ENCODE data around the gene GNRH2.

GNRH2 gene

DNA sequence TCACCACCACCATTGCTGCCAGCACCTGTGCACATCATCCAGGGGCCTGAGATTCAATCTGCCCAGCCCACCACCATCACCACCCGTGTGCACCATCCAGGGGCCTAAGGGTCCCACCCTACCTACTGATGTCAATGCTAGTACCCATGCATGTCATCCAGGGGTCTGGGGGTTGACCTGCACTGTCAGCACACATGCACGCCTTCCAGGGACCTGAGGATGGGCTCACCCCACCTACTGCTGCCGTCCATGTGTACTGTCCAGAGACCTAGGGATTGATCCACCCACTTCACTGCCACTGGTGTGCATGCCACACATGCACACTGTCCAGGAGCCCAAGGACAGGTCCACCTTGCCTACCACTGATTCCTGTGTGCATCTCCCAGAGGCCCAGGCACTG is 16.1 kb downstream of the GNRH2 start:
- no peak for TF ChIP-seq GATA2 (IDR thresholded peaks at IDR 0.05; ENCODE audit: low read depth, low read length)

DNA sequence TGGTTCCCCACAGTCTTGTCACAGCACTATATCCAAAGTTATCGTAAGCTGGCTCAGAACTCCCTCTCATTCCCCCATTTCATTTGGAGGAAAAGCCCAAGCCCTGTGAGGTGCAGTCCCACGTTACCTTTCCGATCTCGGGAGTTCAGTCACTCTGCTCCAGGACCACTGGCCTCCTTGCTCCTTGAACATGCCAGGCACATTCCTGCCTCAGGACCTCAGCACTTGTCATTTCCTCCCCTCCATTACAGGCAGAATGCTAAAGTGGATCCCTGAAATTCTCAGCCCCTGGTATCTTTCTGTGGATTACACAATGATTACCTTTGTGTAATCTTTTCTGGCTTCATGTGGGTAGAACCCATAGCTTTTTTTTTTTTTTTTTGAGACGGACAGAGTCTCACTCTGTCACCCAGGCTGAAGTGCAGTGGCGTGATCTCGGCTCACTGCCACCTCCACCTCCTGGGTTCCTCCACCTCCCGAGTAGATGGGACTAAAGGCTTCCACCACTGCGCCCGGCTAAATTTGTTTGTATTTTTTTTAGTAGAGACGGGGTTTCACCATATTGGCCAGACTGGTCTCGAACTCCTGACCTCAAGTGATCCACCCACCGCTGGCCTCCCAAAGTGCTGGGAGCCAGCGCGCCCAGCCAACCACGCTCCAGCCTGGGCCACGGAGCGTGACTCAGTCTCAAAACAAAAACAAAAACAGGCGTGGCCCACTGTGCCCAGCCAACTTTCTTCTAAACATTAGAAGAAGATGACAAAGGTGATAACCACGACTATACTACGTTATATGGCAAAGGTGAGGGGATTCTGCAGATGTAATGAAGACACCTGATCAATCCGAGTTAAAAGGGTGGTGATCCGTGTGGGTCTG is 24.0 kb downstream of the GNRH2 start:
- TF ChIP-seq GATA2 (IDR thresholded peaks at IDR 0.05; ENCODE audit: low read depth, low read length) (no peak), GATA3 (IDR thresholded peaks at IDR 0.05; ENCODE audit: low read depth, low read length) (no peak)

DNA sequence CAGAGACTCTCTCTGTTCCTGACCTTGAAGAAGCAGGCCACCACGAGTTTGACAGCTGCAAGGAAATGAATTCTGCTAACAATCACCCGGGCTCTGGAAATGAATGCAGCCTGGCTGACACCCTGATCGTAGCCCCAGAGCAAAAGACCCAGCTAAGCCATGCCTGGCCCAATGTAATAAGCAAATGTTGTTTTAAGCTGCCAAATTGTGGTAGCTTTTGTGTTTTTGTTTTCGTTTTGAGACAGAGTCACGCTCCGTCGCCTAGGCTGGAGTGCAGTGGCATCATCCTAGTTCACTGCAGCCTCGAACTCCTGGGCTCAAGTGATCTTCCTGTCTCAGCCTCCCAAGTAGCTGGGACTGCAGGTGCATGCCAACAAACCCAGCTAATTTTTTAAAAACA is 24.7 kb downstream of the GNRH2 start:
- TF ChIP-seq GATA3 (IDR thresholded peaks at IDR 0.05; ENCODE audit: low read depth, low read length) (no peak), GATA2 (IDR thresholded peaks at IDR 0.05; ENCODE audit: low read depth, low read length) (no peak)

DNA sequence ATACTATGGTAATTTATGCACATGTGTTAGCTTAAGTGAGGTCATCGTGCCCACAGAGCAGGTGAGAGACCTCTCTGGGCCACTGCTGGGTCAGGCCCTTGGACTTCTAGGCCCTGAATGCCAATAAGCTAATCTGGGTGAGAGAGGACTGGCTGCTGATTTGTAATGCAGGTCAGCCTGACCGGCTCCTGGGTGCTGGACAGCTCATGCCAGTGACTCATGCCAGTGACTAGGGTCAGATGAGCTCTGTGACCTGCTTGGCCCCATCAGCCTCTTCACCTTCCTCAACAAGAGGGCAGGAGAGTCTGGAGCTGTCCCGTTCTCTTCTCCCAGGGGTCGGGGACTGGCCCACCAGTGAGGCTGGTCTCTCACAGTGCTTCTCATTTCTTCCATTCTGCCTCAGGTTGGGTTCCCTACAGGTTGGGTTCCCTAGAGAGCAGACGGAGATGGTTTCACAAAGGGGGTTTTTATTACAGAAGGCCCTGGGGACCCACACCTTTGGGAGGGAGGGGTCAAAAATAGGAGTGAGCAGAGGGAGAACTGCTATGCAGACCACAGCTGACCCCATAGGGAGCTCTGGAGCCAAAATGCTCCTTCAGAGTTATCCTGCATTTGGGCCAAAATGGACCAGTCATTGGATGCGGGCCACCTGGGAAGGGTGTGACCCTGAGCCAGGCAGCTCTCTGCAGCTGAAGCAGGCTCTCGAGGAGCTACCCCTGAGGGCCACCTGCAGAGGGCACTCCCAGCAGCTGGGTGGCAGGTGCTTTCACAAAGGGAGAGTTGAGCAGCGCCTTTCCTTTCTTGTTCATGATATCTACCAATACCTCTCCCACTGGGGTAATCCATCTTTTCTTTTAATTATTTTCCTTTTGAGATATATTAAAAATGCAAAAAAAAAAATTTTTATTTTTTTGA is 25.8 kb downstream of the GNRH2 start:
- TF ChIP-seq GATA2 (IDR thresholded peaks at IDR 0.05; ENCODE audit: low read depth, low read length) (no peak), GATA3 (IDR thresholded peaks at IDR 0.05; ENCODE audit: low read depth, low read length) (no peak)

DNA sequence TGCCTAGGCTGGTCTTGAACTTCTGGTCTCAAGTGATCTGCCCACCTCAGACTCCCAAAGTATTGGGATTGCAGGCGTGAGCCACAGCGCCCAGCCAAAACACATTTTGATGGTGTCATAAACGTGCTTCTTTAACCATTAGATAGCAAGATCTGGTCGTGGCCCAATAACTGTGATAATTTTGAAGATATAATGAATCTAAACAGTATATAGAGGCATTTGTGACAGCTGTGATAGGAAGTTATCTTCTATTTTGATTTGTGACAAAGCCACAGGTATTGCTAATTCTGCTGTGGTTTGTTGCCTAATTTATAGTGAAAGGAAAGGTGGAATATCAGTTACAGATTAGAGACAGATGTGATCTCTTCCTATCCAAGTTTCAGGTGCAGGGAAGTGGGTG is 27.3 kb downstream of the GNRH2 start:
- TF ChIP-seq GATA3 (IDR thresholded peaks at IDR 0.05; ENCODE audit: low read depth, low read length) = no peak
- TF ChIP-seq GATA2 (IDR thresholded peaks at IDR 0.05; ENCODE audit: low read depth, low read length) = no peak

DNA sequence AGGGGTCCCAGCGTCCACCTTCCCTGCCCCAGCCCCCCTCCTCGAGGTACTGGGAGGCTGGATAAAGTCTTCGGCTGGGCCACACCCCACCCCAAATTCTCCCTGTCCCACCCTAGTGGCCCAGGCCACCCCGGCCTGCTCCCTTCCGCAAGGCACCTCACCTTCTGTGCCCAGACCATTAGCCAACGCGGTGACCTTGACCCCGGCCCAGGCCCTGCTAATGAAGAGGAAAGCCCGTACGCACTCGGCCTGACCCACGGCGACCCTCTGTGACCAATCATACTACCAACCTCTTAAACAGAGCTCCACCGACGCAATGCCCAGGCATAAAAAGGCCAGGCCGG is 27.8 kb downstream of the GNRH2 start:
- TF ChIP-seq GATA3 (IDR thresholded peaks at IDR 0.05; ENCODE audit: low read depth, low read length) (no peak), GATA2 (IDR thresholded peaks at IDR 0.05; ENCODE audit: low read depth, low read length) (no peak)

DNA sequence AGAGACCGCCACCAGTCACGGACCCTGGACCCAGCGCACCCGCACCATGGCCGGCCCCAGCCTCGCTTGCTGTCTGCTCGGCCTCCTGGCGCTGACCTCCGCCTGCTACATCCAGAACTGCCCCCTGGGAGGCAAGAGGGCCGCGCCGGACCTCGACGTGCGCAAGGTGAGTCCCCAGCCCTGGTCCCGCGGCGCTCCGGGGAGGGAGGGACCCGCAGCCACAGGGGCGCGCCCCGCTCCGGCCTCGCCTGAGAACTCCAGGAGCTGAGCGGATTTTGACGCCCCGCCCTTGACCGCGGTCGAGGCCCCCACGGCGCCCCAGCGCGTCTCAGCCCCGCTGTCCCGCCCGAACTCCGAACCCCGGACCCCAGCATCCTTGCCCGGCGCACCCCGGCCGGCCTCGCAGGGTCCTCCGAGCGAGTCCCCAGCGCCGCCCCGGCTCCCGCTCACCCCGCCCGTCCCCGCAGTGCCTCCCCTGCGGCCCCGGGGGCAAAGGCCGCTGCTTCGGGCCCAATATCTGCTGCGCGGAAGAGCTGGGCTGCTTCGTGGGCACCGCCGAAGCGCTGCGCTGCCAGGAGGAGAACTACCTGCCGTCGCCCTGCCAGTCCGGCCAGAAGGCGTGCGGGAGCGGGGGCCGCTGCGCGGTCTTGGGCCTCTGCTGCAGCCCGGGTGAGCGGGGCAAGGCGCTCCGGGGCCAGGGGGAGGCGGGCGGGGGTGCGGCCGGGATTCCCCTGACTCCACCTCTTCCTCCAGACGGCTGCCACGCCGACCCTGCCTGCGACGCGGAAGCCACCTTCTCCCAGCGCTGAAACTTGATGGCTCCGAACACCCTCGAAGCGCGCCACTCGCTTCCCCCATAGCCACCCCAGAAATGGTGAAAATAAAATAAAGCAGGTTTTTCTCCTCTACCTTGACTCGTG is 28.4 kb downstream of the GNRH2 start, which contains the start of gene OXT:
TSS of gene OXT (plus strand) at position 11 of the 920 bp plus-strand sequence. CDS start at position 47, 36 bp downstream.
- TF ChIP-seq GATA2 (IDR thresholded peaks at IDR 0.05; ENCODE audit: low read depth, low read length) (no peak), GATA3 (IDR thresholded peaks at IDR 0.05; ENCODE audit: low read depth, low read length) (no peak)

DNA sequence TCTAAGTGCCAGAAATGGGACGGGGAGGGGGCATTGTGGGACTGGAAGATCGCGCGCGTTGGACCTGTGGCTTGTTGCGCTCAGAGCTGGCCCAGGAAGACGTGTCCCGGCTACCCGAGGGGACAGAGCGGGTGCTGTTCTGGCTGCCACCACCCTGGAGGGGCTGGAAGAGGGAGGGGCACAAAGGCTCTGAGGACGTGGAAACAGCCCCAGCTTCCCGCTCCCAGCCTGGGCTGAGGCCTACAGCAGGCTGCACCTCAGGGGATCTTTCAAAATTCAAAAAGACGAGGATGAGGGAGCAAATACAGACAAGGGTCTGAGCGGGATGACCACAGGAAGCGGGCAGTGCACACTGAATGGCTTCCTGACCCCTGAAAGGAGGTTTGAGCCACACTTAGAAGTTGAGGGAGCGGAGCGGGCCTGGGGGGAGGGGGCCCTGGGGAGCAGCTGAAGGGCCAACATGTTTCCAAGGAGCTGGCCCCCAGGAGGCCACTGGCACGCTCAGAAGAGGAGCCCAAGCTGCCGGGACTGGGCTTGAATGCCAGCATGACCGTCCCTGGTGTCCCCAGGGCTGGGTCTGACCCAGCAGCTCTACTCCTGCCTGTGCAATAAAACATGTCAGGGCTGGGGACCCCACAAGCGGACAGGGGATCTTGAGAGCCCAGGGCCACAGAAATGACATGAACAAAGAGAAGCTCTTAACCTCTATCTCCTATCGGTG is 29.3 kb downstream of the GNRH2 start:
- TF ChIP-seq GATA3 (IDR thresholded peaks at IDR 0.05; ENCODE audit: low read depth, low read length) = no peak
- no peak for TF ChIP-seq GATA2 (IDR thresholded peaks at IDR 0.05; ENCODE audit: low read depth, low read length)

DNA sequence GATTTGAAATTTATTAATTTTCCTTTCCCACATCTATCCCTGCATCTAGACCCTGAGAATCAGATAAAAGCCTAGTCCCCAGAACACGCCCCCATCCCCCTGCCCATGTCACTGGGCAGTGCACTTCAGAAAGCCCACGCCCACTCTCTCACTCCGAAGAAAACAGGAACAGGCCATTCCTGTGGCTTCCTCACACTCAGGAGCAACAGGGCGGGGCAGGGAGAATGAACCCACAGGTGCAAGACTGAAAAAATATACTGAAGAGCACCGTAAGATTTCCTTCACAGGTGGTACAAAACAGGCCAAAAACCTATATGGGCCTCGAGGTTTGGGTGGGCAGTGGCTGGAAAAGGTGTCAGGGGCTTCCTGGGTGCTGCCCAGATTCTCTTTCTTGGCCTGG is 31.4 kb downstream of the GNRH2 start:
- TF ChIP-seq GATA3 (IDR thresholded peaks at IDR 0.05; ENCODE audit: low read depth, low read length) = no peak
- TF ChIP-seq GATA2 (IDR thresholded peaks at IDR 0.05; ENCODE audit: low read depth, low read length) = no peak

DNA sequence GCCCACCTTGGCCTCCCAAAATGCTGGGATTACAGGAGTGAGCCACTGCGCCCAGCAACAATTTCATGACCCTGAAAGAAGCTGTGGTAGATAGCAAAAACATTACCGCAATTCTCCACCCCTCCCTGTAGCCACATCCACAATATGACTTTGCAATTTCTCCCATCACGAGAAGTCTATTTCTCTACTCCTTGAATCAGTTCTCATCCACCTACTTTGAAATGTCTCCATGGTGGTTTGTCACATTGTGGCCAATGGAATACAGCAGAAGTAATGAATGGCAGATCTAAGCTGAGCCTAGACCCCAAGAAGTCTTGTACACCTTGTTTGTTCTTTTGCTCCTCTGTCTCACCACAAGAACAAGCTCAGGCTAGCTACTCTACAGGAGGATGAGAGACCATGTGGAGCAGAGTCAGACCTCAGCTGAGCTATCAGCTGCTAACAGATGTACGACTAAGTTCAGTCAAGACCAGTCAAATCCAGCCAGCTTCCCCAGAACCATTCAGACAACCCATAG is 34.3 kb downstream of the GNRH2 start:
- no peak for TF ChIP-seq GATA2 (IDR thresholded peaks at IDR 0.05; ENCODE audit: low read depth, low read length)
- TF ChIP-seq GATA3 (IDR thresholded peaks at IDR 0.05; ENCODE audit: low read depth, low read length) = no peak

DNA sequence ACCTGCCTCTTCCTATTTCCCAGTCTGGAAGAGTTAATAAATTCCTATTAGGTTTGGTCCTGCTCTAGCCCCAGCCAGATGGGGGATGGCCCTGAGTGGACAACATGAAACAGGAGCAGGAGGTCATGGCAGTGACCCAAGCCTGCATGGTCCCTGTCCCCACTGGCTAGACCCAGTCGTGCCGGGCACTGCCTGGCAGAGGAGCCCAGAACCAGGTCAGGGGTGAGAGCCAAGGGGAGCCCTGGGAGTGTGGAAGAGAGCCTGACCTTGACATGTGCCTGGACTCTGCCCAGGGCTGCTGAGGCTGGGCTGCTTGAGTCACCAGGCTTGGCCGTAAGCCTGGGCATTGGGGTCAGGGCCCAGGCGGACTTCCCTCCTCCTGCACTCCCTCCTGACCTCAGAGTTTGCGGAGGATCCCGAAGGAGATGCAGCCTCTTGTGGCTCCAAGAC is 37.5 kb downstream of the GNRH2 start:
- TF ChIP-seq GATA3 (IDR thresholded peaks at IDR 0.05; ENCODE audit: low read depth, low read length) (no peak), GATA2 (IDR thresholded peaks at IDR 0.05; ENCODE audit: low read depth, low read length) (no peak)

DNA sequence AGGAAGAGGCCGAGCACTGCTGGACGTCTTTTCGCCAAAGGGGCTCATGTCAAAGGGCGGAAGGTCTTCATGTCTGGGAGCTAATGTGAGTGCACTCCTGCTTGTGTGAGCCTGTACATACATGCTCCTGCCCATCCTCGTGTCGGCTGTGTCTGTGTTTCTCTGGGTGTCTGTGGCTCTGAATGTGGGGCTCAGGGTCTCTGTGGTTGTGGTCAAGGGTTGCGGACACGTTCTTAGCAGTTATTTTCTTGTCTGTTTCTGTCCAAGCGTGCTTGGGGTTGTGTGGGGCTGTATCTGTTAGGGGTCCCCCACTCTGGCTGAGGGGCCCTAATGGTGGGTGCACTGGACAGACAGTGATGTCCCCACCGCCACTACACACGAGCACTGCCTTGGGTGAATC is 38.2 kb downstream of the GNRH2 start:
- no peak for TF ChIP-seq GATA3 (IDR thresholded peaks at IDR 0.05; ENCODE audit: low read depth, low read length)
- no peak for TF ChIP-seq GATA2 (IDR thresholded peaks at IDR 0.05; ENCODE audit: low read depth, low read length)

Data from SH-SY5Y (cell line).